Tracheal epithelial cell (primary cell): ENCODE data around the gene GGT1. TPM values are rescaled to one million over a fixed set of nuclear protein-coding genes. Genes with fewer than 3 reads are reported as not detected.

Experiments
- total RNA-seq: library from RNA; depleted of rRNA; stranded (reverse); fragments of >200 nt; gene quantifications from 2 replicates; pipeline ENCODE4 v1.2.1, GENCODE V29; 2014

GGT1 gene
- total RNA-seq, result 5.3 and 21.4 TPM in 2 replicates

DNA sequence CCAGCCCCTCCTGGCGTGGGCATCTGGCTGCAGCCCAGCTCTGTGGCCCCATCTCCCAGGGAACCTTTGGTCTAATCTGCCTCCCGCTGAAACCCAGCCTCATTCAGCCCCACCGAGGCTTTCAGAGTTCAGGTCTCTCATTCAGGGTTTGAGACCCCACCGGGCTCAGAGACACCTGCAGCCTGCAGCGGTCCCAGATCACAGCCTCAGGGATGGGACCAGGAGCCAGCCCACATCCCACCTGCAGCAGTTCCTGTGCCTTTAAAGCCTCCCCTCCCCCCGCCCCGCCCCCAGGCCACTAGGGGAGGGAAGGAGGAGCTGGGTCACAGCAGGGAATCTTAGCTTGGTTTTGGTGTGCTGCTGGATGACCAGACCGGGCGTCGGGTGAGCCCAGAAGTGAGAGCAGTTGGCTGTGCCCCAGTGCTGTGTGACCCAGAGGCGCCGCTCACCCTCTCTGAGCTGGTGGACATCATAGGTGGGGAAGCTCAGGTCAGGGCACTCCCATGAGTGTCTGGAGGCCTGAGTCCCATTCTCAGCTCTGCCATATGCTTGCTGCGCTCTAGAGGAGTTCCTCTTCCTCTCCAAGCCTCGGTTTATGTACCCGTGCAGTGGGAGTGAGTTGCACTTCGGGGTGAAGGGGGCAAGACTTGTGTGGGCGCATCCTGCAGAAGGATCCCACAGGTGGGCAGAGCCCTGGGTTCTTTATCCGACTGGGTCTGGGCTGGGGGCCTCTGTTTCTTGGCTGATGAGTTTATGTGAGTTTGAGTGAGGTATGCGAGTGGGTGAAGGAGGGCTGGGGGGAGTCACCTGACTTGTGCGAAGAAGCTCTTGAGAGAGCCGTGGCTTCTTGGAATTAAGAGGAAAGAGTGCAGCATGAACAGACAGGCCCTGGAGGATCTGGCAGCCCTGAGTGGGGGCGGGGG is at the start of gene GGT1:
GGT1 (plus strand) TSS at position 347 of the 923 bp plus-strand sequence. CDS start 7,889 bp downstream, outside the sequence.

DNA sequence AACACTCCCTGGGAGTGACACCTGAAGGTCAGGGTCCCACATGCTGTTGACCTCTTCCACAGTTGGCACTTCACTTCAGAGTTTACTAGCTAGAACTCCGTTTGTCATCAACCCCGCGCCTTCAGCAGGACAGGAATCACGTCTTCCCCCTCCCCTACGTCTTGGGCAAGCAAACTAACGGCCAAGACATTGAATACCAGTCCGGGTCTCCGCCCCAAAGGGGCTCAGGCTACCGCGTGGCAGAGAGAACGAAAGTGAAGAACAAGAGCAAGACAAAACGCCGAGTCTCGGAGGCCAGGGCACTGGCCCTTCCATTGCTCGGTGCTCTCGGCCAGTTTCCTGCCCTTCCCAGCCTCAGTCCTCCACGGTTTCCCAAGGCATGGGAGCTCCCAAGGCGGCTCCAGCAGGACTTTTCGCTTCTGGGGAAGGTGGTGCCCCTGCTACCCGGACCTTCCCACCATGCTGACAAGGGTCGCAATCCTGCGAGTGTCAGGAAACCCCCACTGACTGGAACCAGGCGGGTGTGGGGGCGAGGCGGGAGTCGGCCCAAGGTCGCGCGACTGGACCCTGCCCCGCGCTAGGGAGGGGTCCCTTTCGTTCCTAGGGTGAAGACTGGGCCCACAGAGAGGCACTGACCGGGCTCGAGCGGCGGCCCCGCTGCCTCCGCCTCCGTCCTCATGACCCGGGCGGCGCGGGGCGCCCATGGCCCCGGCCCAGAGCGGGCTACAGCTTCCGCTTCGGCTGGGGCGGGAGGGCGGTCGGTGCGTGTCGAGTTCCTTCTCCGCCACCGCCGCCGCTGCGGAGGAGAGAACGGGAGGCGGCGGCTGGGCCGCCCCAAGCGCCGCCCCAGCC is 48.5 kb upstream of the GGT1 start, which contains the start of gene GUCD1:
GUCD1 (minus strand) TSS at position 826 of the 852 bp plus-strand sequence; CDS start at position 679, 147 bp downstream.

DNA sequence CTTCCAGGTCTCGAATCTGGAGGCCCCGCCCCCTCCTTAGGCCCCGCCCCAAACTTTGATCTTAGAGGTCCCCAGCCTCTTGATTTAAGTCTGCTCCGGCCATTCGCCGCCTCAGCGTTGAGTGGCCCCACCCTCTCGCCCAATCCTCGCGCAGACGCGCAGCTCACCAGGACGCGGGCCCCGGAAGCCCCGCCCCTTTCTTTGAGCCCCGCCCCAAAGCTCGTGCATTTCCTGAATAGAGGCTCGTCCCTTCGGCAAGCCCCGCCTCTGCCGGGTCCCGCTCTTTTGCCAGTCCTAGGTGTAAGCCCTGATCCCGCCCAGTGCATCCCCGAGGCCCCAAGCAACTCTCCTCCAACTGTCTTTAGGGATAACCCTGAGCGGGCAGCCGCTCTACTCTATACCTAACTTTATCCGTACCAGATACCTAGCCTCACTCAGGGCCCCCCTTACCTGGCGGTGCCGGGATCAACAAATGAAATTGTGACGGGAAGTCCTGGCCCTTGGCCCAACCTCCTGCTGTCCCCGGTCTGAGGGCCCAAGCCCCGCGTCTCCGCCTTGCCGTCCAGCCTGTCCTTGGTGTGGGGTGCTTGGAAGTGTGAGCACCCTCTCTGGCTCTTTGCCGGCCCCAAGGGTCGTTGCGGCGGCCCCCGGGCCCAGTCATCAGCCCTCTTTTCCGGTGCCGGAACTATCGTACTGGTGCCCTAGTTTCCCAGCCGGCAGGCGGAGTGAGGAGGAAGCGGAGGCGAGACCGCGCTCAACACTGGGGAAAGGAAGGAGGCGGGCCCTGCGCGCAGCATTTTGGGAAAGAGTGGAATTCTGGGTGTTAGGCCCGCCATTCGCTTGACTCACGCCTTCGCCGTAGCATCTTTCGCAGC is 47.6 kb upstream of the GGT1 start, which contains the start of gene SNRPD3:
SNRPD3 (plus strand) TSS at position 835 of the 875 bp plus-strand sequence. CDS start 1,676 bp downstream, outside the sequence.

DNA sequence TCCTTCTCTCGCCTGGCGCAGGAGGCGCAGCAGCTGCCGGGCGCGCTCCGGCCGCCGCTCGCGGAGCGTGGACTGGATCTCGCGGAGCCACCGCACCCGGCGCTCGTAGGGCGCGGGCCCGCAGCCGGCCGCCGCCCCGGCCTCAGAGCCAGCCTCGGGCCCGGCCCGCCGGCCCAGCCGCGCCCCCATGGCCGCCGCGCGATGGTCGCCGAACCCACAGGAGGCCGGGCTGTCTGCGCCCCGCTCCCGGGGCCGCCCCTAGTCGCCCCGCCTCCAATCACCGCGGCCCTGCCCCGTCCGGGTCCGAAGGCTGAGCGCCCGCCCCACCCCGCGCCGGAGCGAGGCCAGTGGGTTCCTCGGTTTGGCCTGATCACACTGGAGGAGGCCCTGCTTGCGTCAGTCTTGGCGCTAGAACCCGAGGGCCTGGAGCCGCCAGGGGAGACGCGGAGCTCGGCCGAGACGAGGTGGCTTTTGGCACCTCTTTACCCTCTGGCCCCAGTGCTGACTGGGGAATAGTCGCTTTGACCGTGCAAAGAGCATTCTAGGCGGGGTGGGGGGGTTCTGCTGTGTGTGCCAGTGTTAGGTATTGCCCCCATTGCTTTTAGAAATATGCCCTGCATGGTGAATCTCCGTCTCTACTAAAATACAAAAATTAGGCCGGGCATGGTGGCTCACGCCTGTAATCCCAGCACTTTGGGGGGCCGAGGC is 10.0 kb upstream of the GGT1 start, which contains the start of gene LRRC75B:
LRRC75B (minus strand) TSS at position 223 of the 708 bp plus-strand sequence; CDS start at position 189, 34 bp downstream.

Other genes starting within 250 kb of the GGT1 start
- gene ADORA2A, start 175.6 kb upstream of the GGT1 start, total RNA-seq, result 0.72 and 1.1 TPM in 2 replicates
- gene UPB1, start 107.9 kb upstream of the GGT1 start, total RNA-seq, result 0.24 TPM in 1 of 2 replicates, not detected in the other
- 140 and 178 TPM in 2 replicates for gene GUCD1, start 48.1 kb upstream of the GGT1 start, total RNA-seq
- 153 and 174 TPM in 2 replicates for gene SNRPD3, start 47.2 kb upstream of the GGT1 start, total RNA-seq
- gene LRRC75B, start 10.1 kb upstream of the GGT1 start, total RNA-seq, result 6.4 and 9.6 TPM in 2 replicates
- gene PIWIL3, start 171.5 kb downstream of the GGT1 start, total RNA-seq, result not detected in 2 replicates
- not detected in 2 replicates for gene SGSM1, start 203.0 kb downstream of the GGT1 start, total RNA-seq